GM18505 (cell line): ENCODE data around the gene SMG7.

ENCODE experiments used
- ATAC-seq: cut with Tn5 transposase; IDR thresholded peaks from one replicate; pipeline ENCODE4 v1.9.1; 2021; ENCODE audit not compliant: unreplicated experiment
- POLR2A ChIP-seq: IDR thresholded peaks from 4 replicates; pipeline ENCODE4 v1.6.1; 2011; ENCODE audit warnings: borderline replicate concordance; ENCODE audit not compliant: insufficient read depth, insufficient read length; ENCODE audit errors: extremely low read depth

Gene SMG7

GRCh38 chr1:183589874-183590243 lies 117.6 kb downstream of the SMG7 start:
- peak; percentile 9 for ATAC-seq
- no peak for TF ChIP-seq POLR2A

- TF ChIP-seq POLR2A: peak; percentile 66
- peak; percentile 77 for ATAC-seq
Measured at GRCh38 chr1:183590244-183591191, 118.2 kb downstream of the SMG7 start, which contains the start of gene NCF2. NCF2 (minus strand) TSS chr1:183590459; CDS start chr1:183590329, 130 bp downstream.

GRCh38 chr1:183592733-183593132 lies 120.4 kb downstream of the SMG7 start:
- no peak for ATAC-seq

GRCh38 chr1:183593356-183593755 lies 121.1 kb downstream of the SMG7 start:
- TF ChIP-seq POLR2A: no peak
- peak; percentile 49 for ATAC-seq

More at GRCh38 chr1:183592733-183593132, 120.4 kb downstream of the SMG7 start:
- TF ChIP-seq POLR2A: no peak

GRCh38 chr1:183595537-183595936 lies 123.2 kb downstream of the SMG7 start:
- no peak for ATAC-seq
- no peak for TF ChIP-seq POLR2A

GRCh38 chr1:183596500-183596899 lies 124.2 kb downstream of the SMG7 start:
- no peak for TF ChIP-seq POLR2A
- no peak for ATAC-seq

GRCh38 chr1:183597656-183598347 lies 125.5 kb downstream of the SMG7 start:
- ATAC-seq: no peak
- no peak for TF ChIP-seq POLR2A

- TF ChIP-seq POLR2A: no peak
- no peak for ATAC-seq
Measured at GRCh38 chr1:183598386-183598785, 126.1 kb downstream of the SMG7 start.

GRCh38 chr1:183600136-183600535 lies 127.8 kb downstream of the SMG7 start:
- no peak for ATAC-seq

GRCh38 chr1:183600634-183601033 lies 128.3 kb downstream of the SMG7 start:
- TF ChIP-seq POLR2A: no peak
- no peak for ATAC-seq

More at GRCh38 chr1:183600136-183600535, 127.8 kb downstream of the SMG7 start:
- TF ChIP-seq POLR2A: no peak

- TF ChIP-seq POLR2A: no peak
- ATAC-seq: no peak
Measured at GRCh38 chr1:183602510-183602909, 130.2 kb downstream of the SMG7 start.
